ENCODE results near the gene MOB3A.

DNA sequence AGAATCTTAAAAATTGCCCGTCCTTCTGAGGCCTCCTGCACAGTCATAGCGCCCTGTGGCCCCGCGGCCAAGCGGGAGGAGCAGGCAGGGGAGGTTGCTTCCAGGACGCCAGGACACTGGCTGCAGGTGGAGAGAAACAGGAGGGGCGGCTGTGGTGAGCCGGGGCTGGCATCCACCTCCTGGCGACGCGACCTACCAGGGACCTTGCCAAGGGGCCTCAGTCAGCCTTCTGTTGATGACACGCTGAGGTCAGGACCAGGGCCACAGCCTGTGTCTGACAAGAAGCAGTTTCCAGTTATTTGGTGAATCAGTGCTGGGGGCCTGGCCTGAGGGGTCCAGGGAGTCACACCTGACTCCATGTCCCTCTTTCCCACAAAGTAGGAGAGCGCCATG, 31.7 kb downstream of the MOB3A start:
- TF ChIP-seq EGR2 (tag by site-specific recombination; IDR thresholded peaks at IDR 0.05; ENCODE audit: low read depth) (no peak), ZNF423 (tag by site-specific recombination; IDR thresholded peaks at IDR 0.05) (no peak), REST (tag by site-specific recombination; IDR thresholded peaks at IDR 0.05) (no peak), BCL6B (tag by site-specific recombination; IDR thresholded peaks at IDR 0.05) (no peak), HOXA7 (CRISPR knock-in tag; IDR thresholded peaks at IDR 0.05; ENCODE audit: borderline replicate concordance) (no peak), CTCF (tag by site-specific recombination; IDR thresholded peaks at IDR 0.05) (no peak), PBX3 (CRISPR knock-in tag; IDR thresholded peaks at IDR 0.05) (no peak), ZNF138 (tag by site-specific recombination; IDR thresholded peaks at IDR 0.05; ENCODE audit: borderline replicate concordance) (no peak), ZNF274 (IDR thresholded peaks at IDR 0.05; ENCODE audit: low read length) (no peak), ZNF274 (tag by site-specific recombination; IDR thresholded peaks at IDR 0.05; ENCODE audit: borderline replicate concordance) (no peak), ZNF157 (tag by site-specific recombination; IDR thresholded peaks at IDR 0.05) (no peak), ZNF140 (tag by site-specific recombination; IDR thresholded peaks at IDR 0.05) (no peak), ZNF121 (tag by site-specific recombination; IDR thresholded peaks at IDR 0.05) (no peak), ZNF792 (tag by site-specific recombination; IDR thresholded peaks at IDR 0.05) (no peak)
- TF ChIP-seq, protein P1, sequence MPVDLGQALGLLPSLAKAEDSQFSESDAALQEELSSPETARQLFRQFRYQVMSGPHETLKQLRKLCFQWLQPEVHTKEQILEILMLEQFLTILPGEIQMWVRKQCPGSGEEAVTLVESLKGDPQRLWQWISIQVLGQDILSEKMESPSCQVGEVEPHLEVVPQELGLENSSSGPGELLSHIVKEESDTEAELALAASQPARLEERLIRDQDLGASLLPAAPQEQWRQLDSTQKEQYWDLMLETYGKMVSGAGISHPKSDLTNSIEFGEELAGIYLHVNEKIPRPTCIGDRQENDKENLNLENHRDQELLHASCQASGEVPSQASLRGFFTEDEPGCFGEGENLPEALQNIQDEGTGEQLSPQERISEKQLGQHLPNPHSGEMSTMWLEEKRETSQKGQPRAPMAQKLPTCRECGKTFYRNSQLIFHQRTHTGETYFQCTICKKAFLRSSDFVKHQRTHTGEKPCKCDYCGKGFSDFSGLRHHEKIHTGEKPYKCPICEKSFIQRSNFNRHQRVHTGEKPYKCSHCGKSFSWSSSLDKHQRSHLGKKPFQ (tag by site-specific recombination; IDR thresholded peaks at IDR 0.05): no peak

All from HEK293 (cell line).